AG09319 (cell line): ENCODE measurements around the gene NRIP1.

Experiments used
- DNase-seq: peaks from one replicate; pipeline ENCODE4 v3.0.0-alpha.2; 2010; ENCODE audit warnings: low read depth; ENCODE audit errors: extremely low read depth
- TF ChIP-seq, protein P1 (sequence below): IDR thresholded peaks from 2 replicates; pipeline ENCODE4 v1.5.1; 2011; ENCODE audit warnings: low read depth, mild to moderate bottlenecking, inconsistent platforms, low read length, moderate library complexity

The NRIP1 gene

DNA sequence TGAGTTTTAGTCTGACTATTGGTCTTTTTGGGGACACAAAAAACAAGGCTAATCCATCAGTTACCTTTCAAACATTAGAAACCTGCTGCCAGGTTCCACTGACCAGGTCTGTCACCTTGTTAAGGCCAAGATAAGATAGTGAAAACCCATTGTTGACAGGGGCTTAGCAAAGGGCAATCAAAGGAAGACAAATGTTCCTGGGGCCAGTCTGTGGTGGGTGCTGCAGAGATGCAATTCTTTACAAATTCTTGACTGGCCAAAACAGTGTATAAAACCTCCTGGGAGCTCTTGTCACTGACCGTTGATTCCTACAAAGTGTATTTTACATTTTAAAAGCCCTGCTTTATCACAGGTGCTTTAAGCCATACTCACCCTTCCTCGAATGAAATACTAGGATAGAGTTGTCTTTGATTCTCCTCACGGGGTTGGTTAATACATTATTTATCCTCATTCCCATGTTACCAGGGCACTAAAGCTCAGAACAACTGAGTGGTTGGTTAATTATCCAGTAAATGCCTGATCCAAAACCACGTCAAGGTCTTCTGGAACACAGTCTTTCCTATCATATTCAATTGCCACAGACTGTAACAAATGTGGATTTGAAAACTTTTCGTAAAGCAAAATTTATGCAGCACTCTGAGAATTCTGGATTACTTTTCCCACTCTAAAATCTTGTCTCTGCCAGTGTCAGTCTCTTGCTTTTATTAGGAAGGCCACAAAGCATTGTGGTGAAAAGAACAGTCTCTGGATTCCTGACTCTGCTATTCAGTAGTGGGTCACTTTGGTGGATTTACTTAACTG, 77.2 kb downstream of the NRIP1 start:
- no peak for DNase-seq
- TF ChIP-seq, protein P1, sequence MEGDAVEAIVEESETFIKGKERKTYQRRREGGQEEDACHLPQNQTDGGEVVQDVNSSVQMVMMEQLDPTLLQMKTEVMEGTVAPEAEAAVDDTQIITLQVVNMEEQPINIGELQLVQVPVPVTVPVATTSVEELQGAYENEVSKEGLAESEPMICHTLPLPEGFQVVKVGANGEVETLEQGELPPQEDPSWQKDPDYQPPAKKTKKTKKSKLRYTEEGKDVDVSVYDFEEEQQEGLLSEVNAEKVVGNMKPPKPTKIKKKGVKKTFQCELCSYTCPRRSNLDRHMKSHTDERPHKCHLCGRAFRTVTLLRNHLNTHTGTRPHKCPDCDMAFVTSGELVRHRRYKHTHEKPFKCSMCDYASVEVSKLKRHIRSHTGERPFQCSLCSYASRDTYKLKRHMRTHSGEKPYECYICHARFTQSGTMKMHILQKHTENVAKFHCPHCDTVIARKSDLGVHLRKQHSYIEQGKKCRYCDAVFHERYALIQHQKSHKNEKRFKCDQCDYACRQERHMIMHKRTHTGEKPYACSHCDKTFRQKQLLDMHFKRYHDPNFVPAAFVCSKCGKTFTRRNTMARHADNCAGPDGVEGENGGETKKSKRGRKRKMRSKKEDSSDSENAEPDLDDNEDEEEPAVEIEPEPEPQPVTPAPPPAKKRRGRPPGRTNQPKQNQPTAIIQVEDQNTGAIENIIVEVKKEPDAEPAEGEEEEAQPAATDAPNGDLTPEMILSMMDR: no peak

DNA sequence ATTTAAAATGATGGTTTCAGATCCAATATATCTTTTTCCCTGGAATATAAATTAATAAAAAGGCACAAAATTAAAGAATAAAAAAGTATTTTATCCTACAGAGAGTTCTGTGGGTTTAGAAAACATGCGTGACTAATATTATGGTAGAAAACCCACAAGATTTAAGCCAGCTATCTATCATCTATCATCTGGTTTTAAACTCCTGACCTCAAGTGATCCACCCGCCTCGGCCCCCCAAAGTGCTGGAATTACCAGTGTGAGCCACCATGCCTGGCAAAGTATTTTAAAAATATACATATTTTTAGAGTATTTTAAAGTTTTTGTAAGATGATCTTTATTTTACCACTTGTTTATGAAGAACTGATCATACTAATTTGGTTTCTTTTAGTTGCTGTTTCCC, 79.5 kb downstream of the NRIP1 start:
- TF ChIP-seq, protein P1: no peak
- no peak for DNase-seq

DNA sequence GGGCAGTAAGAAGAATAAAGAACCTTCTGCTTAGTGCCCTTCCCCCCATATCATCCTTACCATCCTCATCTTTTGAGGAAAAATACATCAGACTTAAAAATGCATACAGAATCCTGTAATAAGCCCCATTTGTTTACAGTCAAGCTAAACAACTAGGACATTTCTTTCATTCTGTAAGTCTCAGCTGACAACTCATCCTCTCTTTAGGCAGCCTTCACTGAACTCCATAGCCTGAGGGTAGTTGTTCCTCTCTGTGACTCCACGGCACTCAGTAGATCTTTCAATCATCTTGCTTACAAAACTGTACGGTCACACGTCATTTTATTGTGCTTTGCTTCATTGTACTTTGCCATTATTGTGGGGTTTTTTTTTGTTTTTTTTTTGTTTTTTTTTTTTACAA, 82.5 kb downstream of the NRIP1 start:
- TF ChIP-seq, protein P1: no peak

DNA sequence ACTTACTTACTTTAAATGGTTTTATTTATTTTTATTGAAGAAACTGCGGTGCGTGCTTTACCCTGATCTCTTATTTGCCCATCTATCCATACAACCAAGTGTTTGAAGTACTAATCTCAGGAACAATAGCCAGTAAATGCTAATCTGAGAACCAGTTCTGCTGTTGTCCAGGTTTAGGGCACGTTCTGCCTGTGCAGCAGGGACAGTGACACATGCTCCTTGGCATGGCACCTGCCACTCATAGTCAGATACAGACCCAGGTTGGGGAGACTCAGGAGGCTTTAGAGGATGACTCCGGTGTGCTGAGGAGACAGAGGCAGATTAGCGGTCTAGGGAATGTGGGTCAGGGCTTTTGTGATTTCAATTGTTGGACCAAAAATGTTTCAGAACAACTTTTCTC, 83.6 kb downstream of the NRIP1 start:
- DNase-seq: no peak
- TF ChIP-seq, protein P1: no peak

More for the DNA sequence above, 82.5 kb downstream of the NRIP1 start:
- DNase-seq: no peak

DNA sequence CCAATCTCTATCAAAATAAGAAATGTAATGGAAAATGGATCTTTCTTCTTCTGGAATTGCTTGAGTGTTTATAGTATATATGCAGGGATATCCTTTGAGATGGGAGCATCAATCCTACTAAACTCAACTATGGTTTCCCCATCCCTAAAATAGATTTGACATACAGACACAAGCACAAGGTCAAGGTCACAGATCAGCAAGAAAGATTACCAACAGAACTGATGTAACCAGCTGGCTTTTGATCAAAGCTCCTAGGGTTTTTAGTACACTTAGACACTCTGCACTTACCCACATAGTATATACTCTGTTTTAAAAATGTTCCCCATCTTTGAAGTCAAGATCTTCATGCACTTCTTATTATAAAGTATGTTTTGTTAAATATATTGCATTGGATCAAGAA, 85.5 kb downstream of the NRIP1 start:
- TF ChIP-seq, protein P1: no peak
- DNase-seq: no peak

DNA sequence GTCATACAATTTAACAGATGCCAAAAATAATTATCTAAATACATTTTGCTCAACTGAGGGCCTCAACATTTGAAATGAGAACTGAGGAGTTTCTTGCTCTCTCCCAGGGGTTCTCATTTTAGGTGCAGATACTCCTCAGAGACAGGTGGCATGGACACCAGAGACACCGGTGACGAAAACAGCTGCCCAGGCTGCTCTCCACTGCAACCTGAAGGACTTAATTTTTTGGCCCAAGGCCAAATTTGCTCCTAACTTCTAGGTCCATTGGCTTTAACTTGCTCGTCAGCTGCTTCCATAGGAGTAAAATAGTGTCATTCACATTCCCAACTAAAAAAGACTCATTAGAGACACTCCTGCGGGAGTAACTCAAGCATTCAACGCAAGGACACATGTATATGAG, 87.0 kb downstream of the NRIP1 start:
- DNase-seq: no peak

More for the DNA sequence above, 87.0 kb downstream of the NRIP1 start:
- TF ChIP-seq, protein P1: no peak
